Parietal lobe (tissue), 2 donors: ENCODE measurements around the gene KRT38. TPM values are rescaled to one million over a fixed set of nuclear protein-coding genes. Genes with fewer than 3 reads are reported as not detected.

Source experiments
- small RNA-seq: library from RNA; depleted of rRNA; stranded (forward); fragments of <200 nt; gene quantifications from one replicate; pipeline ENCODE3, GENCODE V24; 2014; ENCODE audit warnings: low replicate concordance
- total RNA-seq: library from RNA; depleted of rRNA; stranded (reverse); fragments of >200 nt; gene quantifications from one replicate; pipeline ENCODE4 v1.2.3, GENCODE V29; 2014

KRT38 gene
- total RNA-seq: not detected

DNA sequence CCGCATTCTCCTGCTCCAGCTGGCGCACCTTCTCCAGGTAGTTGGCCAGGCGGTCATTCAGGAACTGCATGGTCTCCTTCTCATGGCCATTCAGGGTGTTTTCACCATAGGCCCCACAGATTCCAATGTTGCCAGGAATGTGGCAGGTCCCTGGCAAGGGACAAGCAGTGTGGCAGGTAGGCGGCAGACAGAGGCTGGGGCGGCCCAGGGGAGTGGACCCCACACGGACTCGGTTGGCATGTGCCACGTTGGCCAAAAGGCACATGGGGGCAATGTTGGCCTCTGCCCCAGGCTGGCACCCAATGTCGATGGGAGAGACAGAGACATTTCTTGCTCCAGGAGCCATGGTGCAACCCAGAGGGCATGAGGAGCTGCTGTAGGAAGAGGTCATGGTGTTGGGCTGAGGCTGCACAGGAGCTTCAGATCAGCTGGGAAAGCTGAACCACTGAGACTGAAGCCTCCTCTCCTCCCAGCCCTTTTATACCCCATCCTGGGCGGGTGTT lies at the start of gene KRT38:
Gene KRT38 (minus strand): TSS at position 453 of the 503 bp plus-strand sequence. CDS start 62 bp downstream, at position 391.

DNA sequence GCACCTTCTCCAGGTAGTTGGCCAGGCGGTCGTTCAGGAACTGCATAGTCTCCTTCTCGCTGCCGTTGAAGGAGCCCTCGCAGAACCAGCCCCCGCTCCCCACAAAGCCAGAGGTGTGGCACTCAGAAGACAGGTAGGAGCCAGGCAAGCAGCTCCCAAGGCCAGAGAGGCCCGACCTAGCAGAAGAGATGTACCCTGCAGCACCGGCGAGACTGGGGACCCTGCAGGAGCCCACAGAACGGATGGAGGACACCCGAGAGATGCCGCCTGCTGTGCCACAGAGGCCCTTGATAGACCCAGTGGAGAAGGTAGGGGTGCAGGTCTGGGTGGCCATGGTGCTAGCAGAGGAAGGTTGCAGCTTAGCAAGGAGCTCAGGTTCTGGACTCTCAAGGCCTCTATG lies 48.7 kb upstream of the KRT38 start, which contains the start of gene KRT36:
Gene KRT36 (minus strand): TSS at position 380 of the 400 bp plus-strand sequence. CDS start 46 bp downstream, at position 334.

DNA sequence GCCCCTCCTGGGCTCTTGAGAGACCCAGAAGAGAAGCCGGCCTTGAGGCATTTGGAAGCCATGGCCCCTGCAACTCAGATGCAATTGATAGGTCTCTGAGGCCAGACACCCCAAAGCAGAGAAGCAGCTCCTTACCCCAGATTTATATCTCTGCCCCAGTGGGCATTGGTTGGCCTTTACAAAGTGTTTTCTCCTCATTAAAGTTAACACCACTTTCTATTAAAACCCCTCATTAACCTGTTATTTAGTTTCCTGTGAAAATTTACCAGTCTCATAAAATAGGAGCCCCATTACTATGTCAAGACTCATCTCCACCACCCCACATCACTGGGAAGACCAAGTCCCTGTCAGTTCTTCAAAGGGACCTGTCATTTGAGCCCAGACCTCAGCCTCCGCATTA lies 40.3 kb upstream of the KRT38 start, which contains the start of gene KRT35:
Gene KRT35 (minus strand): TSS at position 116 of the 400 bp plus-strand sequence. CDS start 54 bp downstream, at position 62.

DNA sequence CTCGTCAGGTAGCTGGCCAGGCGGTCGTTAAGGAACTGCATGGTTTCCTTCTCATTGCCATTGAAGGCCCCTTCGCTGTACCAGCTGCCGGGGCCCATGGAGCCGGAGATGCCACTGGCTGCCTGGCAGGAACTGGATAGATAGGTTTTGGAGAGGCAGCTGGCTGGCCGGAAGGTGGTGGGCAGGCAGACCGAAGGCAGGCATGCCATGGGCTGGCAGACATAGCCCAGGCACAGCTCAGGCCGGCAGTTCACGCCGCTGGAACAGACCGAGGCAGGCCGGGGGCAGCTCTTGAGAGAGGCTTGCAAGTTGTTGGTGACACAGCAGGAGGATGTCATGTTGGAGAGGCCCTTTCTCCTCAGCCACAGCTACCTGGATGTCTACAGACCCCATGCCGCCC lies 26.2 kb upstream of the KRT38 start, which contains the start of gene KRT32:
Gene KRT32 (minus strand): TSS at position 399 of the 400 bp plus-strand sequence. CDS start 61 bp downstream, at position 338.

DNA sequence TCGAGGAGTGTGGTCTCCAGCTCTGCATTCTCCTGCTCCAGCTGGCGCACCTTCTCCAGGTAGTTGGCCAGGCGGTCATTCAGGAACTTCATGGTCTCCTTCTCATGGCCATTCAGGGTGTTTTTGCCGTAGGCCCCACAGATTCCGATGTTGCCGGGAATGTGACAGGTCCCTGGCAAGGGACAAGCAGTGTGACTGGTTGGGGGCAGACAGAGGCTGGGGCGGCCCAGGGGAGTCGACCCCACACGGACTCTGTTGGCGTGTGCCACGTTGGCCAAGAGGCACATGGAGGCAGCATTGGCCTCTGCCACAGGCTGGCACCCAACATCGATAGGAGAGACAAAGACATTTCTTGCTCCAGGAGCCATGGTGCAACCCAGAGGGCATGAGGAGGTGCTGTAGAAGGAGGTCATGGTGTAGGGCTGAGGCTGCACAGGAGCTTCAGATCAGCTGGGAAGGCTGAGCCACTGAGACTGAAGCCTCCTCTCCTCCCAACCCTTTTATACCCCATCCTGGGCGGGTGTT lies 16.6 kb downstream of the KRT38 start, which contains the start of gene KRT37:
Gene KRT37 (minus strand): TSS at position 475 of the 525 bp plus-strand sequence. CDS start 62 bp downstream, at position 413.

DNA sequence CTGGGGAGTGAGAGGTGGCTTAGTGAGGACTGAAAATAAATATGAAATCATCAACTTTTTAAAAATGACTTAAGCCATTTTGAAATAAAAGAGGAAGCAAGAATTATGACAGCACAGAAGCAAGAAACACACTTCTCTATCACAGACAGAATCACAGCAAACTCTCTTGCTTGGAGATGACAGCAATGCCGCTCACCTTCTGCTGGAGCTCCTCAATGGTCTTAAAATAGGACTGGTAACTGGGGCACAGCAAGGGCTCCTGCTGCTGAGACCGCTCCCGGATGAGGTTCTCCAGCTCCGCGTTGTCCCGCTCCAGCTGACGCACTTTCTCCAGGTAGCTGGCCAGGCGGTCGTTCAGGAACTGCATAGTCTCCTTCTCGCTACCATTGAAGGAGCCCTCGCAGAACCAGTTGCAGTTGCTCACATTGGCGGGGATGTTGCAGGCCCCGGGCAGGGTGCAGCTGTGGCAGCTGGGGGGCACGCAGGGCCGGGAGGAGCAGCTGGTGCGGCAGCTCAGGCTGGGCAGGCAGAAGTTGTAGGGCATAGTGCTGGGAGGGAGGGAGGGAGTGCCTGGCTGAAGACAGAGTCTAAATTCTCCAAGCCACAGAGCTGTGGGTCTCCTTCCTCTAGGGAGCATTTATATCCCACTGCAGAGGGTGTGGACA lies 43.7 kb downstream of the KRT38 start, which contains the start of gene KRT31:
Gene KRT31 (minus strand): TSS at position 613 of the 665 bp plus-strand sequence. CDS start 69 bp downstream, at position 544.

Small RNA genes lying within 50 kb of the gene (small RNA-seq; reads per million reads assigned to genes)
- gene RNU2-32P: 4.7 reads per million, percentile 86 among the genes with 10 or more reads in this experiment

Other genes starting within 250 kb of the KRT38 start
- not detected for gene KRTAP9-2, start 214.3 kb downstream of the KRT38 start, total RNA-seq
- not detected for gene KRTAP9-3, start 208.5 kb downstream of the KRT38 start, total RNA-seq
- not detected for gene KRTAP9-8, start 203.0 kb downstream of the KRT38 start, total RNA-seq
- not detected for gene KRTAP9-4, start 191.3 kb downstream of the KRT38 start, total RNA-seq
- not detected for gene KRTAP9-9, start 185.6 kb downstream of the KRT38 start, total RNA-seq
- gene KRTAP9-6, start 175.6 kb downstream of the KRT38 start, total RNA-seq: not detected
- gene KRTAP9-7, start 165.3 kb downstream of the KRT38 start, total RNA-seq: not detected
- not detected for gene KRTAP29-1, start 138.1 kb downstream of the KRT38 start, total RNA-seq
- gene KRTAP16-1, start 131.7 kb downstream of the KRT38 start, total RNA-seq: not detected
- gene KRTAP17-1, start 125.3 kb downstream of the KRT38 start, total RNA-seq: not detected
- gene KRT33A, start 90.2 kb downstream of the KRT38 start, total RNA-seq: not detected
- not detected for gene KRT33B, start 71.2 kb downstream of the KRT38 start, total RNA-seq
- gene KRT34, start 58.7 kb downstream of the KRT38 start, total RNA-seq: 0.94 TPM
- gene KRT31, start 43.4 kb downstream of the KRT38 start, total RNA-seq: 0.94 TPM
- not detected for gene KRT37, start 16.4 kb downstream of the KRT38 start, total RNA-seq
- gene KRT32, start 26.4 kb upstream of the KRT38 start, total RNA-seq: not detected
- gene KRT35, start 40.2 kb upstream of the KRT38 start, total RNA-seq: not detected
- gene KRT36, start 48.9 kb upstream of the KRT38 start, total RNA-seq: not detected
- not detected for gene KRT13, start 64.6 kb upstream of the KRT38 start, total RNA-seq
- gene KRT15, start 77.9 kb upstream of the KRT38 start, total RNA-seq: not detected
- 5.9 TPM for gene KRT19, start 87.3 kb upstream of the KRT38 start, total RNA-seq
- gene KRT9, start 131.1 kb upstream of the KRT38 start, total RNA-seq: not detected
- not detected for gene KRT14, start 145.9 kb upstream of the KRT38 start, total RNA-seq
- not detected for gene KRT16, start 171.8 kb upstream of the KRT38 start, total RNA-seq
- not detected for gene KRT17, start 183.6 kb upstream of the KRT38 start, total RNA-seq
- 110 TPM for gene EIF1, start 247.9 kb upstream of the KRT38 start, total RNA-seq